ENCODE results near the gene CADM2.

The CADM2 gene

DNA sequence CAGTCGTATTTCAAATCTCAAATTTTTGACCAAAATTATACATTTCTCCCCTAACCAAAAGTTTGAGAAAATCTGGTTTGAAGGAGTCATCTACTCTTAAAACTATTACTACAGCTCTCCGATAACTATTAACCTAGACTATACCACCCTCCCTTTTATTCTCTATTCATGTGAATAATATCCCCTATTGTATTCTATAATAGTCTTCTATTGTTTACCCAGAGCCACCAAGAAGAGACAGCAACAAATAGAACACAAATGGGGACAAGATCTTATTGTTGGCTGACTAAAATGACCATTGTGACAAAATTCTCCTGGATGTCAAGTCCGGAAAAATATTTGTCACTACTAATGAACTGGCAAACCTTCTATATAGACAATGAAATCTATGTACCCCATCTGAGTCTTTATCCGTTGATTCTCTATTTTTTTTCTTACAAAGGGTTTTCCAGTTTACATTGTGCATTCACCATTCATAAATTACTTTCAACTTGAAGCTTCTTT, 618.0 kb downstream of the CADM2 start:
- DNase-seq = no peak

DNA sequence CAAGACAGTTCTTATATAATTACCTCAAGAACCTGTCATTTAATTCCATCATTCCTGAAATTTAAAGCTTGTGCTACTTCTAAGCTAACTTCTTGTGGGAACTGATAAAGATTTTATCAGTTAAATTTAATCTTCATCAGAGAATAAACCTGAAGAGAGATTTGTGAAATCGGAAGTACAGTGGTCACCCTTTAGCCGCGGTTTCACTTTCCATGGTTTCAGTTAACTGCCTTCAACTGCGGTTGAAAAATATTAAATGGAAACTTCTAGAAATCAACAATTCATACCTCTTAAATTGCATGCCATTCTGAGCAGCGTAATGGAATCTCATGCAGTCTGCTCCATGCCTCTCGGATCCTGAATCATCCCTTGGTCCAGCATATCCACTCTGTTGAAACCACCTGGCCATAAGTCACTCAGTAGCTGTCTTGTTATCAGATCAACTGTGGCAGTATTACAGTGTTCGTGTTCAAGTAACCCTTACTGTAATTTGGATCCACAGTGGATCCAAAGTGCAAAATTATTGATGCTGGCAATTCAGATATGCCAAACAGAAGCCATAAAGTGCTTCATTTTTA, 626.1 kb downstream of the CADM2 start:
- no peak for DNase-seq

DNA sequence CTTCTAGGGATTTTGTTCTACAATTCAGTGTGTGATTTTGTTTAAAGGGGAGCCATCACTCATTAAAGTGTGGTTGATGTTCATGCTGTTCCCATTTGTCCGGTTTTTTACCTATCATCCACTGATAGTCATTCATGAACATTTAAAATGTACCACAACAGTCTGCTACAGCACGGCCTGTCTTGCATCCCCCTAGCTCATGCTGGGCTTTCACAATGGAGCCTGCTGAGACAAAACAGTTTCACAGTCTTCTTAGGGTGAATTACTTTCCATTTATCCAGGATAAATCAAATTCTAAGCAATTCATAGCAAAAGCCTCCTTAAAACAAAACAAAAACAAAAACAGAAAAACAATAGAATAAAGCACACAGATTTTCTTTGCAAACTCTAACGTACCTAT, 627.2 kb downstream of the CADM2 start:
- no peak for DNase-seq

DNA sequence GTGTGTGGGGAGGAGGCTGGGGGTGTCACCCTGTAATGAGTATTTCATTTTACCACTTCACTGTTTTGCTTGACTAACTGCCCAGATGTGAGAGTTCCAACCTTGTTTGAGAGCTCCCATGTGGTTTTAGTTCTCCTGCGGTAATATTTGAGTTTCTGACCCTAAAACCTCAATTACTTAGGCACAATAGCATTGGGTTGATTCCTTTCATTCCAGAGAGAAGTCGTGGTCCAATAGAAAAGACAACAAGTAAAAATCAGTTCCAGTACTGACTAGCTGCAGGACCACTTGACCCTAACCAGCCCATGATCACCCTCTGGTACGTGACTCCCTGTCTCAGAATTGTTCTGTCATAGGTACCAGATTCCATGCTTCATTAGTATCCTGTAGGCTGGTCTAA, 630.4 kb downstream of the CADM2 start:
- DNase-seq = no peak

DNA sequence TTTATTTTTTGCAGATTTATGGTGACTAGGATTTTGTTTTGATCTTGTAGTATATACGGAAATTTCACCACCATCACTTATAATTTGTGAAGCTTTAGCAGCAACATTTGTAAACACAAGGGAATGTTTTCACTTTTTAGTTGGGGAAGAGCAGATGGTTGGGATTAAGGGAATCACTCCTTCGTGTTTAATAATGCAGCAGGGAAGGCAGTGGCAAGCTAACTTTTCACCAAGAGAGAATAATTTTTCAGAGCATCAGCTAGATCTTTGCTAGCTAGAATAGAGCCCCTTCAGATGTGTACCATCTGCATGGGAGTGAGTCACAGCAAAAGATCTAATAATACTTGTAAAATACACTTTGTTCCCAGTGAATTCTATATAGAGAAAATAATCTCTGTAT, 632.7 kb downstream of the CADM2 start:
- no peak for DNase-seq

DNA sequence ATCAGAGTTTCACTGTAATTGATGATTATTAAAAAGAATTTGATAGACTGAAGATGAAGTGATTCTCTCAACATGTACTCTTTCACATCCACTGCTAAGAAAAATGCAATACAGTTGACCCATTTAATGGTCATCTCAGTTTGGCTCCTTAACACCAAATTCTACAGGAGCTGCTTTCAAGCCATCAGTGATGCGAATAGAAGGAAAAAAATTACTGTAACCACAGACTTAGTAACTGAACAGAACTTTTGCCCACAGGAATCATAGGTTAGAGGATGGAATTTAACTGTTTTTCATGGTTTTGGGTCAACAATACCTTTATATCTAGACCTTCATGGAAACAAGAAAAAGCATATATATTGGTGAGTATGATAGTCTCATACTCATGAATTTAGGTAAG, 633.5 kb downstream of the CADM2 start:
- DNase-seq = no peak

DNA sequence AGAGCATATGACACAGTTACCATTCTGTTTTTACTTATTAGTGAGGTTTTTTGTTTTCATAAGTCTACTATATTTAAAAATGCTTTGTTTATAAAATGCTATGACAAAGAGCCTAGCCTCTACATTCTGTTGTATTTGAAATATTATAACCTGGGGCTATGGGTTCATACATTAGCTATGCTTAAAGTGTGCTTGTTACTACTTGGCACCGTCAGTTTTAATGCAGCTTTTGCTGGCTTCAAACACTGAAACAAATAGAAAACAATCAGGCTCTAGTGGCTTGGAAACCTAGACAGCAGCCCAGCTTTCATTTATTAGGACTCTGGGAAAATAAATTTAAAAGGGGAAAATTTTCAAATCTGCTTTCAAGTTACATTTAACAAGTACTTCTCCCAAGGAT, 635.9 kb downstream of the CADM2 start:
- no peak for DNase-seq

DNA sequence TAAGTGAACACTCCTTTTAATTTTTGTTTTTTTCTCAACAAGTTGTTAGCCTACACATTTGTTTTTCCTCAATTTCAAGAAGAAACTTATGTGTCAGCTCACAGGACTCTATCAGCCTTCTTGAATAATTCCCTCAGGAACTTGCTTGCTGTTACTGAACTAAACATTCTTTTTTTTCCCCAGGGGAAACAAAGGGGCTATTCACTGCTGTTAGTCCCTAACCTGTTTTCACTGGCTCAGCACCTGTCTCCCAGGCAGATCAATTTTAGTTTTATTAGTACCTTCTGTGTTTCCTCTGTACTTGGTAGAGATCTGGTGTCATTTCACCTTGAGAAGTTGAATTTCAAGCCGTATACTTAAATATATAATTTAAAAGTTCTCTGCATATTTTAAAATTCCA, 644.6 kb downstream of the CADM2 start:
- DNase-seq = no peak

DNA sequence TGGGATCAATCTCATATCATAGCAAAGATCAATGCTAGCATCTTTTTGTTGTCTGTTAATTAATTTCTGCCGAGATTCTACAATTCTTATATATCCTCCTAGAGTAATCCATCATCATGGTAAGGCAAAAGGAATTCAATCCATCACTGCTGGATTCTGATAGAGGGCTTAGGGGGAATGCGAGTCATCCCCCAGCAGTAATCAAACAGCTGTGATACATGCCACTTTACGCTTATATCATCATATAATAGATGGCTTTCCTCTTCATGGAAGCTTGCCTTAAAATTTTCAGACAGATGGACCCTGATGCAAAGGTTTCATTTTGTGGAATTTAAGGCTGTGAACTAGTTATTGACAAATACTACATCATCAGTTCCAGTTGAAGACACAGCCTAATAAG, 645.9 kb downstream of the CADM2 start:
- DNase-seq = no peak

DNA sequence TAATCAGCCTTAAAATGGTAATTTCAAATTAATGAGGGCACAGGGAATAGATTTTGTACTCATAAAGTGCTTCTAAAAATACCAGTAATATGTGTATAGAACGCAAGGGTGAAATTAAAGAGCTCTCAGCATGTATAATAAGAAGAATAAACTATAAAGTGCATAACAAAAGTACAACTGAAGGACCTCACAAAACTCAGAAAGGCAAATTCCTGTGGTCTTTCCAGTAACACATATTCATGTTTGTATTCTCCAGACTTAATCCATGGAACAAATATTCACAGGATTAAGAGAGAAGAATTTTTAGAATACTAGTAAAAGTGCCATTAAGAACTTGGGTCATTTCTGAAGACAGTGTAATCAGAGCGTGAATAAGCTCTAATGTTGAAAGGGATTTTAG, 646.3 kb downstream of the CADM2 start:
- no peak for DNase-seq

DNA sequence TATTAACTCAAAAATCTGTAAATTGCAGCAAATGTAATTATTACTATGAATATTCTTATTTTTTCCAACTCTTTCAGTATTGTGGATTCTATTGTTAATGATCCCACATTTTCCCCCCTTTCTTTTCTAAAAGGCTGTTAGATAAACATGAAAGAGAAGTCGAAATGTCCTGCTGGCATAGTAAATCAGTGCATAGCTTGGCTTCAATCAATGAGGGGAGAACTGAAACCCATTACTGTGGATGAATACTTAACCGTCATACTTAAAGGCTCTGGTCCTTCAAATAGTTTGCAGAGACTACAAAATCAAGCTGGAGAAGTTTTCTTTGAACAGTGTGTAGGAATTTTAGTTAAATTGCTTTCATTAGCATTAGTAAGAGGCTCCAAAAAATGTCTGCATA, 667.9 kb downstream of the CADM2 start:
- DNase-seq = no peak

DNA sequence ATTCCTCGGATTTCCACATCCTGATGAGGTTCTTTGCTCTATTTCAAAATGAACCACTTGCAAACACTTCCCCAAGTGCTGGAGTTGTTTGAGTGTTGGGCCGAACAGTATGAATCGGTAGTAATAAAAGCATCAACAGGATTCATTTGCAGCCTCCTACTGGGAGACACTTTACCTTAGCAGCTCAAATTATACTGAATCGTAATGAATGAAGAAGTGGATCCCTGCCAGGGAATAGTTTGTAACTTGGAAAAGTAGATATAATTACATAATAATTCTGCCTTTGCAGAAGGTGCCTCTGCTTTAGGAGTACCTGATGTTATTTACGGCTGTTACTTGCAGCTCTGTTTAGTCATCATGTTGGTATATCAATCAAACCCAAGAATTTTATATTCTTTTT, 669.1 kb downstream of the CADM2 start:
- DNase-seq = no peak

DNA sequence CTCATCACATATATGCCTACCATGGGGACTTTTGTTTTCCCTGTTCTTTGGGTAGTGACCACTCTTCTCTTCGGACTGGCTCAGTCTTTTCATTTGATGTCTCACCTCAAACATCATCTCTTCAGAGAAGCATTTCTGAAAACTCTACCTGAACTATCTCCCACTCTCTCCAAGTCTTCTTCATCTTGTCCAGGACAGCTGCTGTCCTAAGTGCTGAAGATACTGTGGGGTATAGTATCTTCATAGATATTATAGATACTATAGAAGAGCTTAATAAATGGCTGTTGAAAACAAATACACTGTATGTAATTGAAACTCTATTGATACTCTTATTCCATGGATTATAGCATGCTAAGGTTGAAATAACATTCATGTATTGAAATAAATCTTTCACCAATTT, 672.3 kb downstream of the CADM2 start:
- DNase-seq = no peak

DNA sequence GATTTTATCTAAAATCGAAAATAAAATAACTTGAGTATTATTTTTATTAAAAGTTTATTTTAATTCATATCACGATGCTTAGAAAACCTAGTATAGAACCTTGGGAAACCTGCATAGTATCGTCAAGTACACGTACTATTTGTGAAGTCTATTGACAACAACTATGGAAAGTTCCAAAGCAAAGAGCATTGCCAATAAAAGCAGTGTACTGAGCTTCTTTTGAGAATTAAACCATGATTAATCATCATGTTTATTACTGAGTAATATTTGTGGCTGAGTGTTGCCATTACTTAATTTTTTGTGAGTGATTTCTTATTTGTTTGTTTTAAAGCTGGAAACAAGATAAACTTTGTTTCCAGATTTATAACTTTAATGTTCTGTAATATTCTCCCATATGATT, 674.1 kb downstream of the CADM2 start:
- DNase-seq = no peak

DNA sequence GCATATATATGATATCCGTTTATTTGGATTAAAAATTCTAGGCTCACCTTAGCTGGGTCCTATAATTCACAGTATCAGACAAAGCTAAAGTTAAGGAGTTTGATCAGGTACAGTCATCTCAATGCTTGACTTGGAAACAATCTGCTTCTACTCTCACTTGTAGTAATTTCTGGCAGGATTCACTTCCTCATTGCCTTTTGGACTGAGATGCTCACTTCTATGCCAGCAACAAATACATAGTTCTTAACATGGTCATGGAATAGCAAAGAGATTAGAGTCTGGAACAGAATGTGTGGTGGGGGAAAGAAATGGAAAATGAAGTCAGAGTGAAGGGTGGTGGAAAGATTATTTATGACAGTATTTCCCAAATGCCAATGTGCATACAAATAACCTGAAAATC, 693.6 kb downstream of the CADM2 start:
- DNase-seq = no peak

DNA sequence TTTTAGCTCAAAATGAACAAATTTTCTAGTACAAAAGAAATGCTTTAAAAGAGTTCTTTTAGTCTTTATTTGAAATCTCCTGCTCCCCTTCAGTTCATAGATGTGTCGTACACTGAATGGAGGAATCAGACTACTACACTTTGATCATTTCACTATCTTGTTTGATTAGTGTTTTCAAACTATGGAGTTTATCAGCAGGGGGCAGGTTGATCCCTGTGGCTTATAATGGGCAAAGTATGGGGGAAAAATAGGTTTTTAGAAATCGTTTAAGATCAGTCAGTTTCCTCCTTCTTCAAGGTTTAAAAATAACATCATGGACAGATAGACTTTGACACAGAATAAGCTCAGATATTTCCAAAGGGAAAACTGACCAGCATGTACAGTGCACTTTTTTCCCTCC, 701.7 kb downstream of the CADM2 start:
- no peak for DNase-seq

DNA sequence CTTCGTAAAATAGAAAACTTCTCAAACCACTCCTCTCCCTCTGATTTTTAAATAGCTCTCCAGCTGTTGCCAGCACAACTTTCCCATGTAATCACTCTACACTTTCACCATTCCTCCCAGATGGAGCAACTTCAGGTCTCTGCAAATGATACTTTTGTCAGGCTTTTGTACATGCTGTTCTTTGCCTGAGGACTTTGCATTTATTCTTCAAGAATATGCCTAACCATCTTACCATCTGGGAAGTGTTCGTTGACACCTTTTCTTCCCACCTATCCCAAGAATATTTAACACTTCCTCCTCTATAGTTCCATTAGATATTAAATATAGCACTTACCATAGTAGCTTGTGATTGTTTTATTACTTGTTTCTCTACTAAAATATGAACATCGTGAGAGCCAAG, 703.7 kb downstream of the CADM2 start:
- DNase-seq = no peak

DNA sequence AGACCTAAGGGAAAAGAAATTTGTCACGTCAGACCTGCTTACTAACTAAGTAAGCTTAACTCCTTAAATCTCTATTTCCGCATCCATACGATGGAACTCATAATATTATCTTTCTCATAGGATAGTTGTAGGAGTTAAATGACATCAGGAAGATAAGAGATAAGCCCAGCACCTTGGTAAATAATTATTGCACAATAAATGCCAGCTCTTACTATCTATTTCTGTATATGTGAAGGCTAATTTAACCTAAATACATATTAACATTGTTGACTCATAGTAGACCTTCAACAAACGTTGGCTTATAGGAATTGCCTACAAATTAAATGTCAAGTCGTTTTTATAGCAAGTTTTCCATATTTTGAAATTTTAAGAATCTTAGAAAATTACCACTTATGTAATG, 709.0 kb downstream of the CADM2 start:
- no peak for DNase-seq

DNA sequence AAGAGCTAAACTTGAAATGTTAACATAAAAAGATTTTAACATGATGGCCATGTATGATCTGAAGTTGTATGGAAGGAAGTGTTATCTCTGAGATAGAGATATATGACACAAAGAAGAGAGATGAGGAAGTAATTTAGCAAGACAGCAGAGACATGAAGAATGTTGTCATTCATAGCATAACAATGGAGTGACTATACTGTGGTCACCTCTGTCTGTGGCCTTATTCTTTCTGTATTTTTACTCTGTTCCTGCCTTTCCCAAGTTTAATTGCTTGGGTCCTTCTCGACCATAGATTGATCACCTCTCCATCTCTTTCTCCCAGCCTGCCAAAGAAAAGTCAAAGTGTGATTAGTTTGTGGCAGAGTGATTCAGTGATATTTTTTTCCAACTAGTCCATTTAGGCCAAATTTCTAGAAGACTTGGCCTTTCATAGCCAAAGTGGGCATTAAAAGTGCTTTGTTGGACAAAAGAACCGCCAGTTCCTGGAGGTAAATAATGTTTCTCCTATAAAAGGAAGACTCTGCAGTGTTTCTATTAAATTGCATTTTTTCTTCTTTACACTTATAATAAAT, 711.9 kb downstream of the CADM2 start:
- no peak for DNase-seq

DNA sequence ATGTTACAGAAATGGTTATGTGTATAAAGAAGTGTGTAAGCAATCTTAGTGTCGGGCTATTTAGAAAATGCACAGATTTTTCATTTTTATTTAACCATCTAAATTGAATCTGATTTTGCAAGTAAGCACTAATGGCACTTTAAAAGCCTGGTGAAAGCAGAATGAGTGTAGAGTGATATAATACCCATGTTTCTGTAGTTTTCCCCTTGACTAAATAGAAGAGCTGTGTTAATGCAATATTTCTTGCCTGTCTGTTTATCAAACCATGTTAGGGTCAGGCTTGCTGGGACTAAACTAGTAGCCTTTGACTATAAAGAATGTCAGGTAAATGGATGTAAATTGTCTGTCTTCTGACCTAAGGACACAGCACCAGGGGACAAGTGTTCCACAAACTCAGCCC, 714.0 kb downstream of the CADM2 start:
- no peak for DNase-seq

DNA sequence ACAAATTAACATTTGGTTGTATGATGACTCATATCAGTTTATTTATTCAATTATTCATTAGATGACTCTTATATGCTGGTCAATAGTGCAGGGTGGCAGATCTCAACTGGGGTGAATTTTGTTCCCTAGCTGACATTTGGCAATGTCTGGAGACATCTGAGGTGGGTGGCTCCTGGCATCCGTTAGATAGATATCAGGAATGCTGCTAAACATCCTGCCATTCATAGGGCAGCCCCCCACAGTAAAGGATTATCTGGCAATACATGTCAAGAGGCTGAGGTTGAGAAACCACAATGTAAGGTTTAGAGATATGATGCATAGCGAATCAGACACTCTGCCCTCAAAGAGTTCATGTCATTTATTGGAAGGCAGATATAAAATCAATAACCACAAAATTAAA, 719.9 kb downstream of the CADM2 start:
- DNase-seq = no peak

DNA sequence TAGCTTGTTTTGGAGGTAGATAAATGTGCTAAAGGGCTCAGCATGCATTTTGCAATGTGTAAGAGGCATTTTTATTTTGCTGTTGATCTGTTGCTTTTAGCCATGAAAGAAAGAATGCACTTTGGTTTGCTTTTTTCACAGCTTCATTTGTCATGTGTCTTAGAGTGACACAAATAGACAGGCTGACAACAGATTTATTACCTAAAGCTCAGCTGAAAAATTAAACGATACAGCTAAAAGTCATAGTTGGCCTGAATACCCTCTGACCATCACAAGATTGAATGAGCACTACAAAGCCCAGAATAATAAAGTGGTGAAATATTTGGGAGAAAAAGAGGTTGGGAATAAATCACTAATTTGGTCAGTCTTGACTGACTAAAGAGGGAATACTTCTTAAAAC, 723.1 kb downstream of the CADM2 start:
- DNase-seq = no peak

DNA sequence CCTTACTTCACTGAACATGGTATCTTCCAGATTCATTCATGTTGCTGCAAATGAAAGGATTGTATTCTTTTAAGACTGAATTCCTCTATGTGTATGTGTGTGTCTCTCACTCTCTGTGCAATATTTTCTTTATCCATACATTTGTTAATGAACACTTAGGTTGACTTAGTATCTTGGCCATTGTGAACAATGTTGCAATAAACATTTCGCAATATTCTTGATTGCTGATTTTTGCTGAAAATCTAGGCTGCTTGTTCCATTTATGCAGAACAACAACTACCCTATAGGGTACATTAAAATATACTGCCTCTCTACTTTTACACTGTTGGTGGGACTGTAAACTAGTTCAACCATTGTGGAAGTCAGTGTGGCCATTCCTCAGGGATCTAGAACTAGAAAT, 732.4 kb downstream of the CADM2 start:
- DNase-seq = no peak

DNA sequence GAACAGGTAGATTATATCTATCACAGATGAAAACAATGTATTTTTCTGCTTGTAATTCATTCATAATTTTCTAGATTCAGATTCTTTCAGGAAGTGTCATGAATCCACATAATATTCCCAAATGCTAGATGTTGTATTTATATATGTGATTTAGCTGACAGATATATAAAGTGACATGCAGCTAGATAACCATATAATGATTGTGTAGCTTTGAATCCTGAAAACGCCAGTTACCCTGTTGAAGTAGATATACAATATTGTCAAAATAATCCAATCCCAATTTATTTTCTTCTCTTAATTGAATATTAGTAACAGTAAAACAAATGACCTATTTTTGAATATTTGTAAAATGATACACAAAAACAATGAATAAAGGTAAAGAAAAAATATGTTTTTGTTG, 738.4 kb downstream of the CADM2 start:
- no peak for DNase-seq

DNA sequence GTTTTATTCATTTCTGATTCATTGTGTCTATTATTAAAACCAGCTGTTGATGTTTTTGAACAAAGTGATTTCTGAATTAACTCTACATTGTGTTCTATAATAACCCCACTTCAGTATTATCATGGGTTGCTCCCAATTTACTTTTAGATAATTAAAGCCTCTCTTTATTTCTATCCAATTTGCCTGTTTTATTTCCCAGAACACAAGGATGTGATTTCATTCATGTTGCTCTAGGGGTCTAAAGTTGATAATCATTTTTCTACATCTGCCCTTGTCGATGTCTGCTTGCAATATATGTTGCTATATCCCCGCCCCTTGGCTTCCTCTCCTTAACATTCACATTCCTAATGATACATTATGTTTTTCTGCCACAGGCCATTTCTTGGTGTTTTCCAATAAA, 747.3 kb downstream of the CADM2 start:
- DNase-seq = no peak

Data from T-helper 1 cell (primary cell).